ENCODE measurements around the gene OSBPL6.

Gene OSBPL6

DNA sequence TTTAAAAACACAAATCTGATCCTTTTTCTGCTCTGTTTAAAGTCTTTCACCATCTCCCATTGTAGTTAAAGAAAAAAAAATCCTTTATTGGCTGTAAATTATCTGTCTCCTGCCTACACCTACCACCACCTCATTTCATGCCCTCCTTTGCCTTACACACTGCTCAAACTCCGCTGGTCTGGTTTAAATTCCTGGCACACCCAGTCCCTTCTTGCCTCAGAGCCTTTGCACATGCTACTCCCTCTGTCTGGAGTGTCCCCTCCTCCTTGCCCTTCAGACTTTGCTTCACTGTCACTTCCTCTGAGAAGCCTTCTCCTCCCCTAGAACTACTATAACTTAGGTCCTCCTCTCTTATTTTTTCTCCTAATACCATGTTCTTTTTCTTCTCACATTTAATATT, 49.6 kb downstream of the OSBPL6 start:
- TF ChIP-seq, protein P1, sequence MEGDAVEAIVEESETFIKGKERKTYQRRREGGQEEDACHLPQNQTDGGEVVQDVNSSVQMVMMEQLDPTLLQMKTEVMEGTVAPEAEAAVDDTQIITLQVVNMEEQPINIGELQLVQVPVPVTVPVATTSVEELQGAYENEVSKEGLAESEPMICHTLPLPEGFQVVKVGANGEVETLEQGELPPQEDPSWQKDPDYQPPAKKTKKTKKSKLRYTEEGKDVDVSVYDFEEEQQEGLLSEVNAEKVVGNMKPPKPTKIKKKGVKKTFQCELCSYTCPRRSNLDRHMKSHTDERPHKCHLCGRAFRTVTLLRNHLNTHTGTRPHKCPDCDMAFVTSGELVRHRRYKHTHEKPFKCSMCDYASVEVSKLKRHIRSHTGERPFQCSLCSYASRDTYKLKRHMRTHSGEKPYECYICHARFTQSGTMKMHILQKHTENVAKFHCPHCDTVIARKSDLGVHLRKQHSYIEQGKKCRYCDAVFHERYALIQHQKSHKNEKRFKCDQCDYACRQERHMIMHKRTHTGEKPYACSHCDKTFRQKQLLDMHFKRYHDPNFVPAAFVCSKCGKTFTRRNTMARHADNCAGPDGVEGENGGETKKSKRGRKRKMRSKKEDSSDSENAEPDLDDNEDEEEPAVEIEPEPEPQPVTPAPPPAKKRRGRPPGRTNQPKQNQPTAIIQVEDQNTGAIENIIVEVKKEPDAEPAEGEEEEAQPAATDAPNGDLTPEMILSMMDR (IDR thresholded peaks at IDR 0.05; ENCODE audit: insufficient read depth, low read depth, low read length, missing control alignments), result no peak
- no peak for DNase-seq (ENCODE audit: low read depth)

DNA sequence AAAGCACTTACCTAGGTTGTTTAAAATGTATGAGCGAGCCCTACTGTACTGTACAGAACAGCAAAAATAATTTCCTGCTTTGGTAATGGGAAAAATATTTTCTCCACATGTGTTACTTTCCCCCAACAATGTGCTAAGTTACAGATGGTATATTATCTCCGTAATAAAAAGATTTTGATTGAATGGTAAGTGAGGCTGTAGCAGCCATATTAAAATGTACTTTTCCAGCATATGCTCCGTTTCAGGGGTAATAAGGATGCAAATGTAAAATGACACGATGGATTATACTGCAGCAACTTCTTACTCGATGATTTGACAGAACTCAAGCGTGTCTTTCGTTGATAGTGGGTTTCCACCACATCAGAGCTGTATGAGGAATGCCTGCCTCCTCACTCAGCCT, 50.5 kb downstream of the OSBPL6 start:
- no peak overlapping the region for H3K4me3 ChIP-seq (ENCODE audit: low read length)
- no peak for DNase-seq (ENCODE audit: low read depth)
- TF ChIP-seq, protein P1 (IDR thresholded peaks at IDR 0.05; ENCODE audit: insufficient read depth, low read depth, low read length, missing control alignments), result no peak

More for the DNA sequence above, 49.6 kb downstream of the OSBPL6 start:
- H3K4me3 ChIP-seq (ENCODE audit: low read length), result no peak overlapping the region

DNA sequence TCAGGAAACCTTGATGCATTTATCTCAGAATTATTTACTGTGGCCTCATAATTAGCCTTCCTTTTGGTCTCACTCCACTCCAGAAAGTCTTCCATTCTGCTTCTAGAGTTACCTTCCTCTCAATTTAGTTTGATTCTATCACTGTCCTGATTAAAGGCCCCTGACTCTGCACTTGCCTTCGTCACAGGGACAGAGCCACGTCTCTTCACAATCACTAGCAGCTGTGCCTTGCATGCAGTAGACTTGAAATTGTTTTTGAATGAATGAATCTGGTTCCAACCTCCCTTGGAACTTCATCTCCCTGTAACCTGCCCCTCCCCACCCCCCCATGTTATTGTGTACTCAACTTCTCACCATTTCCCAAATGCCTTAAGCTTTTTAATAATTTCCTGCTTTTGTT, 52.4 kb downstream of the OSBPL6 start:
- no peak for DNase-seq (ENCODE audit: low read depth)
- no peak overlapping the region for H3K4me3 ChIP-seq (ENCODE audit: low read length)
- TF ChIP-seq, protein P1 (IDR thresholded peaks at IDR 0.05; ENCODE audit: insufficient read depth, low read depth, low read length, missing control alignments), result no peak

DNA sequence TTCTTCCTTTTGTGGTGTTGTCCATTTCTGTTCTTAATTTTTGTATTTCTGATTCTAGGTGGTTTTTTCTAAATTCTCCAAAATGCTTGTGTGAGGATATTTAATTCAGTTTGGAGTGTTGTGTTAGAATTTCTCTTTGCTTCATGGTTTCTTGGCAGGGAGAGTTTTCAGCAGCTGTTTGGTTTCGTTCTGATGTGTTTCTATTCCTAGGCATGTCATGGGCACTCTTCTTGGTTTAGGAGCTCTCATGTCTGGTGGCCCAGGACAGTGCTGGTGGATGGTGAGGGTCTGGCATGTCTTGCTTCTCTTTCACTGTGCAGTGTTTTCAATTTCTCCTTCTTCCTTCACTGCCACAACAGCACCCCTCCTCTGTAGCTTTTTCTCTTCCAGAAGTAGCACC, 52.9 kb downstream of the OSBPL6 start:
- DNase-seq (ENCODE audit: low read depth), result no peak
- H3K4me3 ChIP-seq (ENCODE audit: low read length), result no peak overlapping the region
- TF ChIP-seq, protein P1 (IDR thresholded peaks at IDR 0.05; ENCODE audit: insufficient read depth, low read depth, low read length, missing control alignments), result no peak

- no peak for DNase-seq (ENCODE audit: low read depth)
- TF ChIP-seq, protein P1 (IDR thresholded peaks at IDR 0.05; ENCODE audit: insufficient read depth, low read depth, low read length, missing control alignments), result no peak
These were observed 56.1 kb downstream of the OSBPL6 start for GRCh38 chr2:178250429-178250828.

DNA sequence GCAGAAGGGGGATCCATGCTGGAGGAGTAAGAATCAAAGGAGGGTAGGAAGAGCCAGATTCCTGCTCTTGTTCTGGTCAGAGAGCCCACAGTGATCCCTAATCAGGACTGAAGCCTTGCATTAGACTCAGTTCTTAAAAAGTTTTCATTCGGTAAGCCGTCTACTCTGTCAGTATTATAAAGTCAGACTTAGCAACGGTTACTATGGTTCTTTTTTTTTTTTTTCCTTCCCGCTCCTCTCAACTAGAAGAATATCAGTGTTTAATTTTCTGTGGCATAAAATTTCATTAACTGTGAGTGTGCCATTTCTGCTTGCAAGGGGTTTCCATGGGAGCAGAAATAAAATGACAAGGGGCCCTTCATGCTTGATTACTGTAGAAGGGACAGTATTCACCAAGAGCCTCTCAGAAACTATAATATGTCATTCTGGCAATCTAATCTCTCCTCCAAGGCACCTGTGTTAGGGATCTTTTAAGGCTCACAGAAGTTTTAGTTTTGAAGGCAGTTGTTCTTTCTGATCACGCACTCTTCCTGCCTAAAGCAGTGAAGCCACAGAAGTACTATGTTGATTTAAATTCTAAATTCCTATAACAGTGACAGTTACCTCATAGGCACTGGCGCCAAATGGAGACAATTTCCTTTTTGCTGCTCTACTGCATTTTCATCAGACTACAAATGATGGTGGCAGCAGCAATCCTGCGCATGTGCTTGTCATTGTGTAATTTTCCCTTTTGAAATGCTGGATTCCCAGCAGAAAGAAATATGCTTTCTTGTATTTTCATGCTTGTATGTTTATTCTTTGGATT, 57.0 kb downstream of the OSBPL6 start:
- TF ChIP-seq, protein P1 (IDR thresholded peaks at IDR 0.05; ENCODE audit: insufficient read depth, low read depth, low read length, missing control alignments), result no peak
- DNase-seq (ENCODE audit: low read depth), result no peak
- no peak overlapping the region for H3K4me3 ChIP-seq (ENCODE audit: low read length)

More at GRCh38 chr2:178250429-178250828, 56.1 kb downstream of the OSBPL6 start:
- no peak overlapping the region for H3K4me3 ChIP-seq (ENCODE audit: low read length)

Measured in epithelial cell of esophagus (primary cell).